Trophoblast cell (in vitro differentiated cells and primary cell): ENCODE results near the gene ZFYVE1.
"Not testable (repeated sequence)": the region's sequence is repeated elsewhere in the genome, so short reads cannot be mapped to it uniquely, and the experiment has no call there.

Experiments
- DNase-seq, 2 donors: peaks; one replicate each; pipeline ENCODE4 v3.0.0-alpha.2; 2016
- H2AFZ ChIP-seq: 2 replicates; pipeline ENCODE4 v1.6.1; 2013; ENCODE audit warnings: low read length, moderate library complexity, mild to moderate bottlenecking; ENCODE audit not compliant: insufficient read depth, poor library complexity
- H2AK5ac ChIP-seq: 2 replicates; pipeline ENCODE4 v1.6.1; 2013; ENCODE audit warnings: mild to moderate bottlenecking, low read length
- H2BK120ac ChIP-seq: 2 replicates; pipeline ENCODE4 v1.6.1; 2013; ENCODE audit warnings: low read length, mild to moderate bottlenecking, moderate library complexity; ENCODE audit not compliant: insufficient read depth, poor library complexity
- H2BK12ac ChIP-seq: 2 replicates; pipeline ENCODE4 v1.6.1; 2013; ENCODE audit warnings: mild to moderate bottlenecking, low read length, moderate library complexity
- H2BK5ac ChIP-seq: 2 replicates; pipeline ENCODE4 v1.6.1; 2013; ENCODE audit warnings: low read length, low read depth, moderate library complexity, mild to moderate bottlenecking; ENCODE audit not compliant: poor library complexity
- H3K14ac ChIP-seq: 2 replicates; pipeline ENCODE4 v1.6.1; 2013; ENCODE audit warnings: mild to moderate bottlenecking, low read length
- H3K18ac ChIP-seq: 2 replicates; pipeline ENCODE4 v1.6.1; 2013; ENCODE audit warnings: mild to moderate bottlenecking, low read length
- H3K23ac ChIP-seq: 2 replicates; pipeline ENCODE4 v1.6.1; 2013; ENCODE audit warnings: low read length
- H3K27ac ChIP-seq: 2 replicates; pipeline ENCODE4 v1.5.1; 2013; ENCODE audit warnings: low read depth, mild to moderate bottlenecking, inconsistent platforms, low read length, moderate library complexity
- H3K27me3 ChIP-seq: 2 replicates; pipeline ENCODE4 v1.6.1; 2013; ENCODE audit warnings: inconsistent platforms, mild to moderate bottlenecking, low read length, moderate library complexity; ENCODE audit not compliant: insufficient read depth
- H3K36me3 ChIP-seq, 2 experiments: 1 replicate in 1 of 2; 2 replicates in 1 of 2; pipeline ENCODE4 v1.6.1; 2013; ENCODE audit warnings: low read length in 2 of 2, mild to moderate bottlenecking in 2 of 2, moderate library complexity in 1 of 2; ENCODE audit not compliant: insufficient read depth in 2 of 2, control insufficient read depth in 1 of 2
- H3K4ac ChIP-seq: 2 replicates; pipeline ENCODE4 v1.6.1; 2013; ENCODE audit warnings: low read depth, mild to moderate bottlenecking, low read length, moderate library complexity
- H3K4me1 ChIP-seq, 2 experiments: 1 replicate in 1 of 2; 2 replicates in 1 of 2; pipeline ENCODE4 v1.6.1; 2013; ENCODE audit warnings: low read length in 2 of 2, mild to moderate bottlenecking in 2 of 2, moderate library complexity in 1 of 2; ENCODE audit not compliant: insufficient read depth in 2 of 2, control insufficient read depth in 1 of 2
- H3K4me2 ChIP-seq: 2 replicates; pipeline ENCODE4 v1.6.1; 2013; ENCODE audit warnings: inconsistent platforms, mild to moderate bottlenecking, low read length, moderate library complexity
- H3K4me3 ChIP-seq: 2 replicates; pipeline ENCODE4 v1.5.1; 2013; ENCODE audit warnings: mild to moderate bottlenecking, low read depth, low read length, inconsistent platforms
- H3K79me1 ChIP-seq: one replicate; pipeline ENCODE4 v1.6.1; 2013; ENCODE audit warnings: low read length
- H3K79me2 ChIP-seq: 2 replicates; pipeline ENCODE4 v1.6.1; 2013; ENCODE audit warnings: low read length, mild to moderate bottlenecking; ENCODE audit not compliant: control insufficient read depth, insufficient read depth, poor library complexity
- H3K9ac ChIP-seq: 2 replicates; pipeline ENCODE4 v1.6.1; 2013; ENCODE audit warnings: mild to moderate bottlenecking, low read length
- H3K9me3 ChIP-seq: 2 replicates; pipeline ENCODE4 v1.6.1; 2013; ENCODE audit warnings: low read depth, mild to moderate bottlenecking, control low read depth, inconsistent platforms, low read length; ENCODE audit not compliant: insufficient read depth
- H4K12ac ChIP-seq: 2 replicates; pipeline ENCODE4 v1.6.1; 2013; ENCODE audit warnings: low read depth, mild to moderate bottlenecking, low read length, moderate library complexity
- H4K8ac ChIP-seq: 2 replicates; pipeline ENCODE4 v1.6.1; 2013; ENCODE audit warnings: low read depth, mild to moderate bottlenecking, low read length, moderate library complexity
- H4K91ac ChIP-seq: one replicate; pipeline ENCODE4 v1.6.1; 2013; ENCODE audit warnings: low read depth, mild to moderate bottlenecking, low read length, moderate library complexity
- WGBS: extraction: QIAGEN DNeasy Blood & Tissue Kit; methylation state at CpG from one replicate; pipeline ENCODE4 v1.1.7; 2013; ENCODE audit warnings: missing lambda C conversion rate; ENCODE audit not compliant: insufficient read length, insufficient coverage; ENCODE audit errors: extremely low coverage; 5-methylcytosine and 5-hydroxymethylcytosine counted together

Gene ZFYVE1

DNA sequence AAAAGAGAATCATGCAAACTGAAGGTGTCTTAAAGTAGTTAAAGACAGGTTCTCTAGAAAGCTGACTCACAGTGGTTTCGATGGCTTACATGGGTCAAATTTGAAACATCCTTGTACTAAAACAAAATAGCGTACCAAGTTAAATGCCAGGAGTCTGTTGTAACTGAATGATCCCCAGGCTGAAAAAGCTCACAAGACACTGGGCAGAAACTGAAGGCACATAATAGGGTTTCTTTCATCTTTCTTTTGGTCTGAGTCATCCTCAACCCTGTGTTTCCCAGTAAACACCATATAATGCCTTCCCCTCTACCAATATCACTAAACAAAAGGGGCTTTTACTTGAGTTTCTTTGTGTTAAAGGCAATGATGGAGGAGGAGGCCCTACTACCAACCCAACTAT lies 12.8 kb downstream of the ZFYVE1 start:
- Histone ChIP-seq H4K12ac (no peak overlapping the region), H3K4ac (no peak overlapping the region), H3K4me1 (no peaks in the 10 kb centered on the region), H3K9me3 (no peaks in the 10 kb centered on the region), H3K27me3 (no peaks in the 10 kb centered on the region), H3K27ac (no peak overlapping the region), H2AFZ (no peak overlapping the region), H3K23ac (no peak overlapping the region), H3K79me2 (no peaks in the 10 kb centered on the region), H2BK120ac (no peak overlapping the region), H2BK12ac (no peak overlapping the region), H3K9ac (no peak overlapping the region), H3K4me2 (no peak overlapping the region), H4K8ac (no peak overlapping the region), H3K36me3 (peaks cover 7 to 8% of the 10 kb centered on the region in 2 experiments), H3K79me1 (no peaks in the 10 kb centered on the region), H3K14ac (no peak overlapping the region), H4K91ac (no peak overlapping the region), H2AK5ac (no peak overlapping the region), H3K18ac (no peak overlapping the region), H3K4me3 (no peak overlapping the region), H2BK5ac (no peak overlapping the region)
- no CpG with 5 or more reads among the region's 2 CpGs for WGBS
- no peak for DNase-seq

DNA sequence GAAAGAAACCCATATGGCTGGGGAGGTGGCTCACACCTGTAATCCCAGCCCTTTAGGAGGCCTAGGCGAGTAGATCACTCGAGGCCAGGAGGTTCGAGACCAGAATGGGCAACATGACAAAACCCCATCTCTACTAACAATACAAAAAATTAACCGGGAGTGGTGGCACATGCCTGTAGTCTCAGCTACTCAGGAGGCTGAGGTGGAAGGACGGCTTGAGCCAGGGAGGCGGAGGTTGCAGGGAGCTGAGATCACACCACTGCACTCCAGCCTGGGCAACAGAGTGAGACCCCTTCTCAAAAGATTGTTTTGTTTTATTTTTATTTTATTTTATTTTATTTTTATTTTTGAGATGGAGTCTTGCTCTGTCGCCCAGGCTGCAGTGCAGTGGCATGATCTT lies 15.7 kb downstream of the ZFYVE1 start:
- H2AK5ac ChIP-seq, H3K4me1 ChIP-seq, H2AFZ ChIP-seq, H3K18ac ChIP-seq, H2BK120ac ChIP-seq, H4K12ac ChIP-seq, DNase-seq, H2BK5ac ChIP-seq, H3K23ac ChIP-seq, H3K79me1 ChIP-seq, H3K14ac ChIP-seq, H4K8ac ChIP-seq, H3K36me3 ChIP-seq, H3K79me2 ChIP-seq, H2BK12ac ChIP-seq, H3K27ac ChIP-seq, H3K4me2 ChIP-seq, H3K9me3 ChIP-seq, H4K91ac ChIP-seq, H3K4ac ChIP-seq, H3K9ac ChIP-seq, H3K4me3 ChIP-seq, H3K27me3 ChIP-seq: not testable (repeated sequence)
- no CpG with 5 or more reads among the region's 7 CpGs for WGBS

DNA sequence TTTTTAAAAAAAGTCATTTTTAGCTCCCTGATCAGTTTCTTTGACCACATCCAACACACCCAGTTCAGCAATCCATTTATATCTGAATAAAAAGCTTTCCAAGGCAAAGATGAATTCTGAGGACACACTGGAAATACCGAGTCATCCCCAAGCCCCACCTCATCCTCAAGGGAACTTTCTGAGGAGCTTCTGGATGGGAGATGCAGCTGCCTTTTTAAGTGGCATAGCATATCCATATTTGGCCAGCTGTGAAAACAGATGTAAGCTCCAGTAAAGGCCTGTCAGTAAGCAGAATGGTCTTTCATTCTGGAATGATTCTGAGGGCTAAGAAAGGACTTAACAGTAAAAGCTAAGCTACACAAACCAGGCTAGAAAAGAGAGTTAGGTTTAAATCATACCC lies 18.4 kb downstream of the ZFYVE1 start:
- no peak overlapping the region for H3K14ac ChIP-seq
- H3K9me3 ChIP-seq = no peaks in the 10 kb centered on the region
- peaks cover 4 to 15% of the 10 kb centered on the region in 2 experiments for H3K36me3 ChIP-seq
- no peaks in the 10 kb centered on the region for H3K79me1 ChIP-seq
- no peak overlapping the region for H2BK5ac ChIP-seq
- no peak for DNase-seq
- H4K12ac ChIP-seq = no peak overlapping the region
- no peak overlapping the region for H3K23ac ChIP-seq
- no peaks in the 10 kb centered on the region for H3K27me3 ChIP-seq
- no peak overlapping the region for H3K4ac ChIP-seq
- H4K91ac ChIP-seq = no peak overlapping the region
- H3K18ac ChIP-seq = no peak overlapping the region
- H3K4me3 ChIP-seq = no peak overlapping the region
- no peak overlapping the region for H2AK5ac ChIP-seq
- H3K4me2 ChIP-seq = no peak overlapping the region
- WGBS = no CpG with 5 or more reads among the region's 1 CpG
- no peaks in the 10 kb centered on the region for H3K4me1 ChIP-seq
- H2BK12ac ChIP-seq = no peak overlapping the region
- H2BK120ac ChIP-seq = no peak overlapping the region
- H3K9ac ChIP-seq = no peak overlapping the region
- no peak overlapping the region for H2AFZ ChIP-seq
- no peak overlapping the region for H3K27ac ChIP-seq
- H4K8ac ChIP-seq = no peak overlapping the region
- no peaks in the 10 kb centered on the region for H3K79me2 ChIP-seq

DNA sequence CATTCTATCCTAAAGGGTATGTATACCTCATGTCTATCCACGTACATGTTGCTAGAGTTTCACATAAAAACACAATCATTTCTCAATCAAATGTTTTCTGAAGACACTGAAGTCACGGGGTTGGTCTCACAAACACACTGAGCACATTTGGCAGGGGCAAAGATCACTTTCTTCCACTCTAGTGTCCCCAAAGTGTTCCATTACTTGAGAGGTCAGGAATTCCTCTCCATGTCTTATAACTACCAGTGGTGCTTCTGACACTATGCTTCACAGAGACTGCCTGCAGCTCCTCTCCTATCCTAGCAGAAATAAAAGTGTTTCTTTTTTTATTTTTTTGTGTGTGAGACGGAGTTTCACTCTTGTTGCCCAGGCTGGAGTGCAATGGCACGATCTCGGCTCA lies 19.1 kb downstream of the ZFYVE1 start:
- no peaks in the 10 kb centered on the region for H3K4me1 ChIP-seq
- H2BK12ac ChIP-seq = no peak overlapping the region
- H3K14ac ChIP-seq = no peak overlapping the region
- no peak overlapping the region for H3K4ac ChIP-seq
- no peak overlapping the region for H2AK5ac ChIP-seq
- no peaks in the 10 kb centered on the region for H3K27me3 ChIP-seq
- H4K8ac ChIP-seq = no peak overlapping the region
- no peaks in the 10 kb centered on the region for H3K79me1 ChIP-seq
- peaks cover 4 to 13% of the 10 kb centered on the region in 2 experiments for H3K36me3 ChIP-seq
- H3K9ac ChIP-seq = no peak overlapping the region
- no peak overlapping the region for H4K91ac ChIP-seq
- no peak overlapping the region for H3K4me3 ChIP-seq
- WGBS = no CpG with 5 or more reads among the region's 5 CpGs
- H3K23ac ChIP-seq = no peak overlapping the region
- no peak overlapping the region for H4K12ac ChIP-seq
- no peak for DNase-seq
- no peak overlapping the region for H2AFZ ChIP-seq
- no peaks in the 10 kb centered on the region for H3K9me3 ChIP-seq
- no peak overlapping the region for H3K27ac ChIP-seq
- no peak overlapping the region for H3K18ac ChIP-seq
- H2BK5ac ChIP-seq = no peak overlapping the region
- no peak overlapping the region for H3K4me2 ChIP-seq
- no peak overlapping the region for H2BK120ac ChIP-seq
- no peaks in the 10 kb centered on the region for H3K79me2 ChIP-seq
